Motor neuron (in vitro differentiated cells): ENCODE results near the gene BTRC. TPM values are rescaled to one million over a fixed set of nuclear protein-coding genes. Genes with fewer than 3 reads are reported as not detected.

ENCODE experiments used
- ATAC-seq, 8 experiments: fragments of 200-7000 bp; cut with Tn5 transposase; replicated peaks in 6 of 8; 2 replicates each; pipeline ENCODE4 v1.8.0; 2021; ENCODE audit warnings: mild to moderate bottlenecking in 8 of 8, moderate library complexity in 8 of 8
- H3K27ac ChIP-seq, 2 donors: fragments of 250-450 bp; sonication (Bioruptor Pico); 2 replicates each; pipeline ENCODE4 v1.9.0; 2021; ENCODE audit warnings: antibody characterized with exemption in 2 of 2, mild to moderate bottlenecking in 2 of 2, moderate library complexity in 1 of 2
- H3K4me1 ChIP-seq, 2 donors: fragments of 250-450 bp; sonication (Bioruptor Pico); replicated peaks in 1 of 2; 2 replicates each; pipeline ENCODE4 v1.6.1; 2021; ENCODE audit warnings: antibody characterized with exemption in 2 of 2, mild to moderate bottlenecking in 2 of 2, moderate library complexity in 1 of 2
- H3K4me3 ChIP-seq, 5 donors: fragments of 250-450 bp; sonication (Bioruptor Pico); 2 replicates each; pipeline ENCODE4 v1.9.0; 2021; ENCODE audit warnings: antibody characterized with exemption in 5 of 5, mild to moderate bottlenecking in 5 of 5, moderate library complexity in 4 of 5
- WGBS, 10 experiments: fragments of 450-650 bp; shearing (Covaris generic); methylation state at CpG; one replicate each; pipeline ENCODE4 v1.0.0; 2022; 5-methylcytosine and 5-hydroxymethylcytosine counted together
- in situ Hi-C, 9 experiments: fragments of 400-800 bp; cut with MboI; loops; one replicate each; pipeline ENCODE4 v1.15.0; 2021; ENCODE audit warnings: low sequenced_read_pairs in 9 of 9, low pct_unique_long_range_greater_than_20kb in 2 of 9; ENCODE audit not compliant: unreplicated experiment in 9 of 9
- total RNA-seq, 8 experiments: library from RNA; unstranded; fragments of 300-600 nt; gene quantifications; 2 replicates each; pipeline versions ENCODE4 v1.2.3 to v1.2.4, GENCODE V29; 2022

The BTRC gene
- total RNA-seq, 8 experiments from 2014 or later = 18.5 to 27.5 (median 20.1) TPM

DNA sequence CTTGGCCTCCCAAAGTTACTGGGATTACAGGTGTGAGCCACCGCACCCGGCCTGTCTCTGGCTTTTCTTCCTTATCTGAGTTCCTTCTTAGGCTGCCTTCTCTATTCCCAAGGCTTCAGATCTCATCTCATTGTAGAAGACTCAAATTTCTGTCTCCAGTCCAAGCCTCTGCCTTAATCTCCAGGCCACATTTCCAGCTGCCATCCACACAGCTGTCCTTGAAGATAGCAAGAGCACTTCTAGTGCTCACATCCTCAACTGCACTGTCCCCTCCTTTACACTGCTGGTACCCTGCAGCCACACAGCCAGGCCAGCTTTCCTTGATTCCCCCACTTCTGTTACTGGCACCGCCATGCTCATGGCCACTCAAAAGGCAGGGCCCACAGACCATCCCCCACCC, 198.5 kb downstream of the BTRC start:
- Histone ChIP-seq H3K4me1 (peaks cover 0 to 10% of the 10 kb centered on the region in 2 donors), H3K27ac (no peak overlapping the region), H3K4me3 (no peak overlapping the region)
- in situ Hi-C loops = loop anchor here in 5 of 9 experiments (25.0 kb wide), 2 partner anchors 240 to 340 kb away; no protein-coding TSS in a partner anchor
- ATAC-seq = no peak
- WGBS, 10 experiments = 83 to 100% (median 100%) methylated on average over 1 of the region's 3 CpGs; no CpG with 5 or more reads in 7 of the 10 experiments

DNA sequence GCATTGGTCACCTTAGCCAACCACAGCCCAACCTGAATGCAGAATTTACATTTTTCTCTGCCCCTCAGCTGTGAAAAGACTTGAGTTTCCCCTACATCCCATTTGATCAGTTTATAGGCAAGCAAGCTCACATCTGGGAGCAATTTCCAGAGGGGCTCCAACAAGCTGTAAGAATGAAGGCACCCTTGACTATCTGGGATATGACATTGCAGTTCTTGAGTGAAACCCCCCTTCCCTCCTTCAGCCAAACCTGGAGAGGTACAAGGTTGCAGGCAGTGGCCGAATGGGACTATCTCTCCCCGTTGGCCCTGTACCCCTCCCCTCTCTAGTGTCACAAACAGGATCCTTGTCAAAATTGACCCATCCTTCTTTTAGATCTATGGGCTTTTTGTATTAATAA, 203.6 kb downstream of the BTRC start:
- ATAC-seq = no peak
- Histone ChIP-seq H3K4me3 (no peak overlapping the region), H3K4me1 (peaks cover 18 to 45% of the 10 kb centered on the region in 2 donors), H3K27ac (no peak overlapping the region)
- WGBS, 10 experiments = 92 to 100% (median 100%) methylated on average over 1 to 2 of the region's 2 CpGs; no CpG with 5 or more reads in 7 of the 10 experiments
- in situ Hi-C loops = loop anchor here in 5 of 9 experiments (25.0 kb wide), 2 partner anchors 245 to 345 kb away; no protein-coding TSS in a partner anchor

DNA sequence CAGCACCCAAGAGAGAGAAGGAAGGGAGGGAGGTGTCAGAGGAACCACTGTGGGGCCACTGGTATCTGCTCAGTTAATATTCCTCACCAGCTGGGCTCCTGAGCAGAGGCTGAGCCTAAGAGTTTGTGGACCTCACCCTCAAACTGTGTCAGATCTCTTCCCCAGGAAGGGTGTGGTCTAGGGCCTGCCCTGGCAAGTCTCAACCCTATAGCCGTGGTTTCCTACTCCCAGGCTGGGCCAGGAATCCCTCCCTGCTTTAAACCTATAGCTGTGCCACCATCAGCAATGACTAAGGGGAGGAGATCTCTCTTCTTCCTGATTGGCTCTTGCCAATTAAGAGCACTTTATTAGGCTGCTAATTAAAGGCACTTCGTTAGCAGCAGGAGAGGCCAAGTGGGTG, 204.2 kb downstream of the BTRC start:
- ATAC-seq = peak in 3 of 8 experiments; percentile 57 to 93 (median 86)
- H3K27ac ChIP-seq = no peak overlapping the region
- WGBS, 10 experiments = 20 to 100% (median 83%) methylated on average over 1 to 2 of the region's 2 CpGs; no CpG with 5 or more reads in 7 of the 10 experiments
- H3K4me1 ChIP-seq = peaks cover 18 to 45% of the 10 kb centered on the region in 2 donors
- H3K4me3 ChIP-seq = no peak overlapping the region
- in situ Hi-C loops = loop anchor here in 5 of 9 experiments (25.0 kb wide), 2 partner anchors 246 to 346 kb away; no protein-coding TSS in a partner anchor

DNA sequence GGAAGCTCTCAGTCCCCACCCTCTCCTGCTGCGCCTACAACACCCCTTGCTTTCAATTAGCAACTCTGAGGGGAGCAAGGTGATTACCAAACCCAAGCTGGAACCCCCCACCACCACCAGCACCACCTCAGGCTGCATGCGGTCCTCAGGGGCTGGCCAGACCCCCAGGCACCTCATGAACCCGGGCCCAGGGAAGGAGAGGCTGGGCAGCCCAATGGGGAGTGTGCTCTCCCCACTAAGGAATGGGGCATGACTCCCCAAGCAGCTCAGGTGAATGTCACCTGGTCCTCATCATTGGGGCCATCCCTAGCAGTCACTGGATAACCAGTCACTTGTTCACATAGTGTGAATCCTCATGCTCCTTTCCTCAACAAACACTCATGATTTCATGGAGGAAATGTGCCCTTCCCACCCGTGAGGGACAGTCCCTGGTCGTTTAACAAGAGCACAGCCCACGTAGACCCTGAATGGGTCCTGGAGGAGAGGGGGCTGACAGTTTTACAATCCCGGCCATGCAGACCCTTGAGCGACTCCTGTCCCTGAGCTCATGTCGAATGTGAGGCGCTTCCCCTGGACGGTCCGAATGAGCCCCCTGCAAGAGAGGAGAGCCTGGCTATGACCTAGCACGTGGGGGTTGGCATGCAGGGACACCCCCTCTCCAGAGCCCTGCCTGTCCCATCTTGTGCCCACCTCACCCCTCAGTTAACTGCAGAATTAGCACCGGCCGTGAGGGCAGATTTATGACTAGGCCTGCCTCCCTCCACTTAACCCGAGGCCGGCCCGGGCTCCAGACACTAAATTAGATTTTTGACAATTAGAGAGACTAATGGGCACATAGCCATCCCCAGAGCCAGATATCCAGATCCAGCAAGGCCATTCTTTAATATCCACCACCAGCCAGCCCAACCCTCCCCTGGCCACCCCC, 205.0 kb downstream of the BTRC start:
- Histone ChIP-seq H3K4me3 (no peak overlapping the region), H3K4me1 (peaks cover 18 to 46% of the 10 kb centered on the region in 2 donors), H3K27ac (peak overlapping the region in 1 of 2 donors; percentile 32)
- WGBS, 10 experiments = 68 to 90% methylated on average over 2 to 5 of the region's 18 CpGs; no CpG with 5 or more reads in 8 of the 10 experiments
- in situ Hi-C loops = loop anchor here in 5 of 9 experiments (25.0 kb wide), 2 partner anchors 247 to 347 kb away; no protein-coding TSS in a partner anchor
- ATAC-seq = peak in 5 of 8 experiments; percentile 51 to 85 (median 54)

DNA sequence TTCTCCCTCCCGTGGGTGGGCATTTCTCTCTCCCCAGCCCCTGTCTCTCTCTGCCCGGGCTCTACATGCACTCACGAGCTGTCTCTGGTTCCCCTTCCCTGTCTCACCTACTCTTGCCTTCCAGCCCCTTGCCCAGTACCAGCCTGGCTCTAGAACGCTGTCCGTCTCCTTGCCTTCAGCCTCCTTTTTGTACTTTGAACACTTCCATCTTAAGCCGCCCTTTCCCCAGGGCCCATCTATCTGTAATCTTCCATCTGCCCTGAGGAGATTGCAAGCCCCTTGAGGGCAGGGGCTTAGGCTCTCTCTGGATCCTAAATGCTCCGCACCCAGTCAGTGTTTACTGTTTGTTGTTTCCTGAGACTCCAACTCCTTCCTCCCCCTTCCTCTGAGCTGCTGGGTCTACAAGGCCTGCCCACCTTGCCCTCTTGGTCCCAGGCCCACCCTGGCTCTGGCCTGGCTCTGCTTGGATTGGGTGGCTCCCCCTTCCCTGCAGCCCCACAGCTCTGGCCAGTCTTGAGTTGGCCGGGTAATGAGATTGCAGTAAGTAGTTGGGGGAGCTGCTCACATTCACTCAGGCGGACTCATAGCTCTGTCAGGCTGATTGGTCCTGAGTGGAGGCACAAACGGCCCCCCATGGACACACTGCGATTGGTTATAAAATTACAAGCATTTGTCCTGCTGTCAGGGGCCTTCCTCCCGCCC, 205.8 kb downstream of the BTRC start:
- H3K4me3 ChIP-seq = no peak overlapping the region
- peaks cover 18 to 42% of the 10 kb centered on the region in 2 donors for H3K4me1 ChIP-seq
- ATAC-seq = peak in 1 of 8 experiments; percentile 5
- in situ Hi-C loops = loop anchor here in 8 of 9 experiments (10.0 to 25.0 kb wide), 3 partner anchors 247 to 347 kb away; no protein-coding TSS in a partner anchor
- peak overlapping the region; percentile 17 to 23 for H3K27ac ChIP-seq
- WGBS, 10 experiments = 86 to 100% (median 92%) methylated on average over 1 to 7 of the region's 12 CpGs; no CpG with 5 or more reads in 3 of the 10 experiments

DNA sequence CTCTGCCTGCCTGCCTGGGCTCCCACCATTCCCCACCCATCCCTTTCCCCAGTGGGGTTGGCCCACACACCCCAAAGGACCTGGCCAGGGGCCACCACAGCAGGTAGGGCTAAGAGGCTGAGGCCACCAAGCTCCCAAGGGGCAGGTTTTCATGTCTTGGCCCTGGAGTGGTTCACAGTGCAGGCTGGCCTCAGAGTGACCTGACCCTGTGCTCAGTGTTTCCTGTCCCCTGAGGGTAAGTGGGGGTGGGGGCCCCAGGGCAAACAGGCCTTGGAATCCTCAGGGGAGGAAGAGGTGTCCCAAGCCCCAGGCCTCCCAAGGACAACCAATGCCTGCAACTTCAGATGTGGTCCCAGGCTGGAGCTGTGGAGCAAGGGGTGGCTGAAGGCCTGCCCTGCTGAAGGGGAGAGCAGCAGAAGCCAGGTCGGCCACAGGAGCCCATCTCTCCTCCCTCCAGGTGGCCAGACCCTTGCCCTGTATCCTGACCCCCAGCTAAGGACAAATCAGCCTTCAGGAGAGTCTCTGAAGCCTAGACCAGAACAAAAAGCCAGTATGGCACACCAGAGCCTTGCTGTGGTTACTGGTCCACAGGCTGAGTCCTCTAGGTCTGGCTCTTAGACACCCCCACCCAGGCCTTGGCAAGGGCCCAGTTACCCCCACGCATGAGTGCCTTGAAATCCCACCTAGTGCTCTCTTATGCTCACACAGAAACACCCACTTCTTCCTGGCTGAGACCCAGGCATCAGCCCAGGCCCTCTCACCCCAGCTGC, 206.5 kb downstream of the BTRC start:
- H3K4me1 ChIP-seq = peaks cover 20 to 39% of the 10 kb centered on the region in 2 donors
- H3K4me3 ChIP-seq = no peak overlapping the region
- no CpG with 5 or more reads among the region's 2 CpGs for WGBS, 10 experiments
- in situ Hi-C loops = loop anchor here in 8 of 9 experiments (10.0 to 25.0 kb wide), 3 partner anchors 248 to 348 kb away; no protein-coding TSS in a partner anchor
- peak overlapping the region in 1 of 2 donors; percentile 23 for H3K27ac ChIP-seq
- ATAC-seq = no peak

DNA sequence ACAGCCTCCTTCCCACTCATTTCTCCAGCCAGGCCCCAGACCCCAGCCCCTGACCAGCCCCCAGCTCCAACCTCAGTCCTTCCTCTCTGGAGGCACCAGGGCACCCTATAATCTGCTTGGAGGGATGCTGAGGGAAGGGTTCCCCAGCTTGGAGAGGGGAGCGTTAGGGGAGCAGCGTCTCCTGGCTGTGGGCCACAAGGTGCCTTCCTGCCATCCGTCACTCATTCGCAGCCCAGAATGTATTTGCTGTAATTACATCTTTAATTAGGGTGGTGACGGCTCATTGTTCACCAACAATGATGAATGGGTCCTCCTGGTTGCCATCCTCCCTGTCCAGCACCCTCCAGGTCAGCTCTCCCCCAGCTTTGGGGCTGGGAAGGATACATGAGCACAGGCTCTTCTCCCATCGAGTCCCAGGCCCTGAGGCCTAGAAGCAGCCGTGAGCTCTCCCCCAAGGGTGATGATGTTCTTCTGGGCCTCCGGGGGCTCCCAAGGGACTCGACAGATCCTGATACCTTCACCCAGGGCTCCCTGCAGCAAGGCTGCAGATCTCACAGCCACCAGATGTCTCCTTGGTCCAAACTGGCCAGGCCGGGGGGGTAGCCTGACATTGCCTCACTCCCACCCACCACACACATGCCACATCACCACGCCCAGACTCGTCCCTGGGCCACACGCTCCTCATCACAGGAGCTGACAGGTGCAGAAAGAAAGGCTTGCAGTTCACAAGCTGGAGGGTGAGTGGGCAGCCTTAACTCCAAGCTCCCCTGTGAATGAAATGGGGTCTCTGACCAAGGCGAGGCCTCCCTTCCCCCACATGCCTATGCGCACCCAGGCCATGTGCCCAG, 207.3 kb downstream of the BTRC start:
- 79 to 100% (median 80%) methylated on average over 1 to 4 of the region's 15 CpGs; no CpG with 5 or more reads in 5 of the 10 experiments for WGBS, 10 experiments
- H3K27ac ChIP-seq = no peak overlapping the region
- in situ Hi-C loops = loop anchor here in 8 of 9 experiments (10.0 to 25.0 kb wide), 3 partner anchors 249 to 349 kb away; no protein-coding TSS in a partner anchor
- peaks cover 27 to 47% of the 10 kb centered on the region in 2 donors for H3K4me1 ChIP-seq
- no peak overlapping the region for H3K4me3 ChIP-seq
- no peak for ATAC-seq

DNA sequence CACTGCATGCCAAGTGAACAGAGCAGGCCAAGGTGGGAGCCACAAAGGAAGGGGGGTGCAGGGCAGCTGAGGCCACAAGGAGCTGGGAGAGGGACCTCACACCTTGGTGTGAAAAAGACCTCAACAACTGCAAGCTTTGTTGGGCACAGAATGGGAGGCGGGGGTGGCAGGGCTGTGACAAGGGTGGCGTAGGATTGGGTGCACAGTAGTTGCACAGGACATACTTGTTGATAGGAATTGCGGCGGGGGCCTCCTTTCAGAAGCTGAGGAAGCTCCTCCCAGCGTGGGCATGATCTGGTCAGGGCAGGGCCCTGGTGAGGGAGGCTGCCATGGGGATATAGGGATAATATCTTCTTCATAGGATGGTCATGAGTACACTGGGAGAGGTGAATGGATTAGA, 208.3 kb downstream of the BTRC start:
- in situ Hi-C loops = loop anchor here in 8 of 9 experiments (10.0 to 25.0 kb wide), 3 partner anchors 250 to 350 kb away; no protein-coding TSS in a partner anchor
- no peak overlapping the region for H3K27ac ChIP-seq
- peaks cover 27 to 53% of the 10 kb centered on the region in 2 donors for H3K4me1 ChIP-seq
- no peak overlapping the region for H3K4me3 ChIP-seq
- ATAC-seq = no peak
- WGBS, 10 experiments = 78 to 100% (median 80%) methylated on average over 1 to 3 of the region's 5 CpGs; no CpG with 5 or more reads in 5 of the 10 experiments

DNA sequence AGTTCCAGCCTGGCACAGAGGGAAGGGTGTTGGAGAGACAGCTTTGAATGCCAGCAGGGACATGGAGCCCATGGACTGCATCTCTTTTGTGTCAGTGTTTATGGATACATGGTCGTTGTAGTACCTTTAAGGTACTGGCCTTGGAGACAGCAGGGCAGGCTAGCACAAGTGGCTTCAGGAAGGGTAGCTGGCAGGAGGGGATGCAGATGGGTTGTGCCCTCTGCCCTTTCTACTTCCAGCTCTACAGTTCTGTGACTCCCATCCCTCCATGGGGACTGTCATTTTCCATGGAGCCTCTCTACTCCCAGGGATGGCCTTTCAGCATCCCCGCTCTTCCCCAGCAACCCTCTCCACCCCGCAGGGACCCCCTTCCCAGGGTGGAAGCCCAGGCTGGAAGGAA, 209.0 kb downstream of the BTRC start:
- ATAC-seq = no peak
- 33 to 89% (median 65%) methylated on average over 1 to 3 of the region's 3 CpGs; no CpG with 5 or more reads in 4 of the 10 experiments for WGBS, 10 experiments
- H3K27ac ChIP-seq = no peak overlapping the region
- no peak overlapping the region for H3K4me3 ChIP-seq
- peaks cover 27 to 53% of the 10 kb centered on the region in 2 donors for H3K4me1 ChIP-seq
- in situ Hi-C loops = loop anchor here in 8 of 9 experiments (10.0 to 25.0 kb wide), 3 partner anchors 251 to 351 kb away; no protein-coding TSS in a partner anchor

DNA sequence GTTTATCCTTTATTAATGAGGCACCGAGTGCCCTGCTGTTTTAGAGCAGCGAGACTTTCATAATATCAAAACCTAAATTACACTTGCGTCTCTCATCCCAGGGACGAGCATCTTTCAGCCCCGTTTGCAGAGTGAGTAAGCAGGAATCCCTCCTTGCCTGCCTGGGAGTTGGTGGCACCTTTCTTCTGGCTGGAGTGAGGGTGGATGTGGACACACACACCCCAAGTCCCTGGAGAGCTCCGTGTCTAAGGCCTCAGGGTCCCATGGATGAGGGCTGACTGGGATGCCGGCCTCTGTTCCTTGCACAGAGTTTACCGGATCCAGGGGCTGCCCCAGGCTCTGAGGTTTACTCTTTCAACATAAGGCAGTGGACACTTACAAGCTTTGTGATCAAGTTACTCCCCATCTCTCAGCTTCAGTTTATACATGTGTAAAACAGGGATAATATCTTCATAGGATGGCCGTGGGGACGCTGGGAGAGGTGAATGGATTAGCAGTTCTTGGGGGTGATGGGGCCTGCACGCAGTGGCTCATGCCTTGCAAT, 209.6 kb downstream of the BTRC start:
- H3K27ac ChIP-seq = no peak overlapping the region
- WGBS, 10 experiments = 63 to 100% (median 66%) methylated on average over 1 to 5 of the region's 11 CpGs; no CpG with 5 or more reads in 4 of the 10 experiments
- H3K4me3 ChIP-seq = no peak overlapping the region
- H3K4me1 ChIP-seq = peaks cover 27 to 50% of the 10 kb centered on the region in 2 donors
- in situ Hi-C loops = loop anchor here in 8 of 9 experiments (10.0 to 25.0 kb wide), 3 partner anchors 251 to 351 kb away; no protein-coding TSS in a partner anchor
- no peak for ATAC-seq
